Calu3 (cell line): ENCODE data around the gene RHBDD1. TPM values are rescaled to one million over a fixed set of nuclear protein-coding genes. Genes with fewer than 3 reads are reported as not detected.
"Not testable (repeated sequence)": the region's sequence is repeated elsewhere in the genome, so short reads cannot be mapped to it uniquely, and the experiment has no call there.

Experiments
- BruUV-seq: library from RNA; stranded (reverse); fragments of 400-500 nt; replicated peaks from 2 replicates; lab custom pipeline; 2021; lab: Mats Ljungman, UMichigan
- CTCF ChIA-PET: fragments of 300-600 bp; sonication (Branson Sonifier 250); formaldehyde crosslinking; loops from one replicate; lab custom pipeline; 2022; ENCODE audit warnings: antibody characterized with exemption; lab: Charles Lee
- DNase-seq: peaks from one replicate; pipeline ENCODE4 v3.0.0; 2022
- H3K27ac Mint-ChIP-seq: one replicate; pipeline ENCODE4 v1.8.0; 2022; ENCODE audit warnings: mixed read lengths; ENCODE audit not compliant: unreplicated experiment
- H3K27me3 Mint-ChIP-seq: one replicate; pipeline ENCODE4 v1.8.0; 2022; ENCODE audit warnings: mixed read lengths; ENCODE audit not compliant: unreplicated experiment
- H3K36me3 Mint-ChIP-seq: one replicate; pipeline ENCODE4 v1.8.0; 2022; ENCODE audit warnings: mild to moderate bottlenecking, moderate library complexity, mixed read lengths; ENCODE audit not compliant: insufficient read depth, unreplicated experiment
- H3K4me1 Mint-ChIP-seq: one replicate; pipeline ENCODE4 v1.8.0; 2022; ENCODE audit warnings: mild to moderate bottlenecking, low read depth, mixed read lengths; ENCODE audit not compliant: unreplicated experiment
- H3K4me3 Mint-ChIP-seq: one replicate; pipeline ENCODE4 v1.8.0; 2022; ENCODE audit warnings: mild to moderate bottlenecking, low read depth, moderate library complexity, mixed read lengths; ENCODE audit not compliant: unreplicated experiment
- H3K9me3 Mint-ChIP-seq: one replicate; pipeline ENCODE4 v1.8.0; 2022; ENCODE audit warnings: low read depth, mixed read lengths; ENCODE audit not compliant: unreplicated experiment
- CTCF ChIP-seq: fragments of 200-600 bp; IDR thresholded peaks from one replicate; pipeline ENCODE4 v1.8.0; 2022; ENCODE audit warnings: antibody characterized with exemption; ENCODE audit not compliant: unreplicated experiment
- intact Hi-C: fragments of 100-400 bp; cut with micrococcal nuclease; formaldehyde crosslinking; loops from one replicate; pipeline ENCODE4 v1.10.0; 2022; ENCODE audit not compliant: unreplicated experiment
- total RNA-seq: library from RNA; stranded (reverse); gene quantifications from 2 replicates; pipeline ENCODE4 v1.2.3, GENCODE V29; 2022

The RHBDD1 gene
- total RNA-seq, 1 experiment from 2014 or later, result 28.7 TPM

DNA sequence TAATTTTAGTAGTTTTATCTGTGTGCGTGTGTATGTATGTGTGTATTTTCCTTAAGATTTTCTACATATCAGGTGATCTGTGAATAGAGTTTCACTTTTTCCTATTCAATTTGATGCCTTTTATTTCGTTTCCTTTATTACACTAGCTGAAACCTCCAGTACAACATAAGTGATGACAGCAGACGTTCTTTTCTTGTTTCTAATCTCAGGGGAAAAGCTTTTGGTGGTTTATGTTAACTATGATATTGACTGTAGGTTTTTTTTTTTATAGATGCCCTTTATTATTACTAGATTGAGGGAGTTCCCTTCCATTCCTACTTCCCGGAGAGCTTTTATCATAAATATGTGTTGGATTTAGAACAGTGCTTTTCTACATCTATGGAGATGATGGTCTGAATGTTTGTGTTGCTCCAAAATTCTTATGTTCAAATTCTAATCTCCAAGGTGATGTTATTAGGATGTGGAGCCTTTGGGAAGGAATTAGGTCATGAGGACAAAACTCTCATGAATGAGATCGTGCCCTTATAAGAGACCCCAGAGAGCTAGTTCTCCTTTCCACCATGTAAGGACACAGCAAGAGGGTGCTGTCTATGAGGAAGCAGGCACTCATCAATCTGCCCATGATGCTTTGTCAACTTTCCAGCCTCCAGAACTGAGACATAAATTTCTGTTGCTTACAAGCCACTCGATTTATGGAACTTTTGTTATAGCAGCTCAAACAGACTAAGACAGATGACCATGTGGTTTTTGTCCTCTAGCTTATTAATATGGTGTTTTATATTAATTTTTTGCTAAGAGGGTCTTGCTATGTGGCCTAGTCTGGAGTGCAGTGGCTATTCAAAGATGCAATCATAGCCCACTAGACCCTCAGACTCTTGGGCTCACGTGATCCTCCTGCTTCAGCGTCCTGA lies 5.9 kb upstream of the RHBDD1 start:
- BruUV-seq, result no TSS peak
- H3K4me1 Mint-ChIP-seq, result peaks cover 6% of the 10 kb centered on the region
- no peak overlapping the region for H3K4me3 Mint-ChIP-seq
- no peaks in the 10 kb centered on the region for H3K27me3 Mint-ChIP-seq
- no peaks in the 10 kb centered on the region for H3K9me3 Mint-ChIP-seq
- intact Hi-C loops, result loop anchor here (10.0 kb wide), 1 partner anchor 155 kb away; no protein-coding TSS in a partner anchor
- no peak for DNase-seq
- no peak for TF ChIP-seq CTCF
- peaks cover 26% of the 10 kb centered on the region for H3K36me3 Mint-ChIP-seq
- CTCF ChIA-PET, result no interaction called here
- no peak overlapping the region for H3K27ac Mint-ChIP-seq

GRCh38 chr2:226831266-226831665 lies 4.6 kb upstream of the RHBDD1 start:
- Mint-ChIP-seq H3K4me3 (no peak overlapping the region), H3K27me3 (no peaks in the 10 kb centered on the region), H3K4me1 (peaks cover 6% of the 10 kb centered on the region), H3K27ac (no peak overlapping the region), H3K36me3 (peaks cover 39% of the 10 kb centered on the region), H3K9me3 (no peaks in the 10 kb centered on the region)
- no peak for DNase-seq
- intact Hi-C loops, result loop anchor here (10.0 kb wide), 1 partner anchor 154 kb away; no protein-coding TSS in a partner anchor
- BruUV-seq, result no TSS peak
- CTCF ChIA-PET, result no interaction called here
- no peak for TF ChIP-seq CTCF

DNA sequence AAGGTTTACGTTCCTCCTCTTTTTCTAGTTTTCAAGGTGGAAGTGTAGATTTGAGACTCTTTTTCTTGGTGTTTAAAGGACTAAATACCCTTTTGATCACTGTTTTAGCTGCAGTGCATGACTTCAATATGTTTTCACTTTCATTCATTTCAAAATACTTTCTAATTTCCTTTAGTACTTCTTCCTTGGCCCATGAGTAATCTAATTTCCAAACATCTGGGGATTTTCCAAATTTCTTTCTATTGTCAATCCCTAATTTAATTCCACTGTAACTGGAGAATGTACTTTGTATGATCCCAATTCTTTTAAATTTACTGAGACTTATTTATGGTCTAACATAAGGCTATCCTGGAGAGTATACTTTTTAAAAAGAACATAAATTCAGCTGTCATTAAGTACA lies 3.8 kb upstream of the RHBDD1 start:
- no peak overlapping the region for H3K4me3 Mint-ChIP-seq
- DNase-seq, result no peak
- H3K27me3 Mint-ChIP-seq, result no peaks in the 10 kb centered on the region
- H3K36me3 Mint-ChIP-seq, result peaks cover 47% of the 10 kb centered on the region
- intact Hi-C loops, result loop anchor here (10.0 kb wide), 1 partner anchor 153 kb away; no protein-coding TSS in a partner anchor
- CTCF ChIA-PET, result interaction anchor here (1.0 kb wide), 1 partner anchor 8 kb away, joined by 3 read pairs; no protein-coding TSS in a partner anchor
- peak overlapping the region; percentile 34 for H3K27ac Mint-ChIP-seq
- no peak for TF ChIP-seq CTCF
- no peaks in the 10 kb centered on the region for H3K9me3 Mint-ChIP-seq
- no TSS peak for BruUV-seq
- peaks cover 11% of the 10 kb centered on the region for H3K4me1 Mint-ChIP-seq

GRCh38 chr2:226834880-226835279 lies 974 bp upstream of the RHBDD1 start:
- DNase-seq, H3K9me3 Mint-ChIP-seq, BruUV-seq, H3K27me3 Mint-ChIP-seq: not testable (repeated sequence)
- intact Hi-C loops, result loop anchor here (1.0 to 10.0 kb wide), 2 partner anchors 35 to 150 kb away; no protein-coding TSS in a partner anchor
- CTCF ChIA-PET, result interaction anchor here (0.6 kb wide), 1 partner anchor 1805 kb away, joined by 4 read pairs; no protein-coding TSS in a partner anchor
- H3K36me3 Mint-ChIP-seq, result peaks cover 51% of the 10 kb centered on the region
- peaks cover 18% of the 10 kb centered on the region for H3K4me1 Mint-ChIP-seq
- peak overlapping the region; percentile 84 for H3K27ac Mint-ChIP-seq
- peak overlapping the region; percentile 98 for H3K4me3 Mint-ChIP-seq
